Activated CD8-positive, alpha-beta memory T cell treated with anti-CD3 and anti-CD28 coated beads for 1 hour (primary cell): ENCODE measurements around the gene COL23A1.

Experiments
- DNase-seq, 2 donors: peaks; one replicate each; pipeline ENCODE4 v3.0.0-alpha.2; 2020; ENCODE audit warnings: low read depth in 1 of 2; ENCODE audit errors: extremely low read depth in 1 of 2

The COL23A1 gene

DNA sequence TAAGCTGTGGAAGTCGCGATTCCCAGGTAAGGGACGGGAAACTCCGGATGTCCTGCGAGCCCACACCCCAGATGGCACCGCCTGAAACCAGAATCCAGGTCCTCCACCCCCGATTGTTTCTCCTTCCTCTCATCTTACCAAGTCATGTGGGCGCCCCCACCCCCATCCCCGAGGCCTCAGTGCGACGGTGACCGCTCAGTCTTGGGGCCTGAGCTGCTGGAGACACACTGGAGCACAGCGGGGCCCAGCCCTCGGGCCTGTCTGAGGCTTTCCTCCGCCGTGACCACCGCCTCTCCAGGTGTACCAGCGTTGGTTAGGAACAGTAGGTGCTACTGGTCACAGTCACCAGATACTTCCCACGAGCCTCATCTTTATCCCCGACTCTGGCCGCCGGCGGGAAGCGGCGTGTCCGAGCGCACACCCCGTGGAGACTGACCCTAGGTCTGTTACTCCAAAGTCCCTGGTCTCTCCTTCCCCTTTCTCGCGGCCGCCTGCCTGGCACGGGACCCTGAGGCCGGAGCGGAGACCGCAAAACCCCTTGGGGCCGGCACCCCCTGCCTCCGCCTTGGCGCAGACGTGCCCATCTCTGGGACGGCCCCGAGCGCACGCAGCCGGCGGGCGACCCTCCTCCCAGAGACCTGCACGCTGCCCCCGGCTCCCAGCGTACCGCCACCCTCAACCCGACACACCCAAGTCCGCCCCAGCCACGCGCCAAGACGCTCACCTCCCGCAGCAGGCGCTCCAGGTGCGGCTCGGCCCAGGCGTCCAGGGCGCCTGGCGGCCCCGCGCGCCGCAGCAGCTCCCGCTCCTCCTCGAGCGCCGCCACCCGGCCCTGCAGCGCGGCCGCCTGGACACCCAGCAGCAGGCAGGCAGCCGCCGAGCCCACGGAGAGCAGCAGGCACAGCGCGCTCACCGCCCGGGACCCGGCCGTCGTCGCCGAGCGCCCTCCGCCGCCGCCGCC, 733 bp downstream of the COL23A1 start:
- no peak for DNase-seq

DNA sequence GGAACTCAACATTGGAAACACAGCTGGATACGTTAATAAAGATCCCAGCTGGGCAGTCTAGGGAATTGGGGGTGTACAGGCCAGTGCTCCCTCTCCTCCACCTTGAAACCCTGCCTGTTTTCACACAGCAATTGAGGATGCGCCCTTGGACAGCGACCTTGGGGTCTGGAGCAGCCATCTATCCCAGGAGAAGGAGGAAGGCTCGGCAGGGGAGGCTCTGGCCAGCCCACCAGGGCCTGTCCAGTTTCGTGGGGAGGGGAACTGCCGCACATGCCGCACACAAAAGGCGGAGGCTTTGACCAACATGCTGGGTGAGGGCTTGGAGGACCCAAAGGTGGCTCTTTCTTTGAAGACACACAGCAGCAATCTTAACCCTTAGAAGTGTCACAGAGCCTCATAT, 1.4 kb downstream of the COL23A1 start:
- DNase-seq, result no peak

DNA sequence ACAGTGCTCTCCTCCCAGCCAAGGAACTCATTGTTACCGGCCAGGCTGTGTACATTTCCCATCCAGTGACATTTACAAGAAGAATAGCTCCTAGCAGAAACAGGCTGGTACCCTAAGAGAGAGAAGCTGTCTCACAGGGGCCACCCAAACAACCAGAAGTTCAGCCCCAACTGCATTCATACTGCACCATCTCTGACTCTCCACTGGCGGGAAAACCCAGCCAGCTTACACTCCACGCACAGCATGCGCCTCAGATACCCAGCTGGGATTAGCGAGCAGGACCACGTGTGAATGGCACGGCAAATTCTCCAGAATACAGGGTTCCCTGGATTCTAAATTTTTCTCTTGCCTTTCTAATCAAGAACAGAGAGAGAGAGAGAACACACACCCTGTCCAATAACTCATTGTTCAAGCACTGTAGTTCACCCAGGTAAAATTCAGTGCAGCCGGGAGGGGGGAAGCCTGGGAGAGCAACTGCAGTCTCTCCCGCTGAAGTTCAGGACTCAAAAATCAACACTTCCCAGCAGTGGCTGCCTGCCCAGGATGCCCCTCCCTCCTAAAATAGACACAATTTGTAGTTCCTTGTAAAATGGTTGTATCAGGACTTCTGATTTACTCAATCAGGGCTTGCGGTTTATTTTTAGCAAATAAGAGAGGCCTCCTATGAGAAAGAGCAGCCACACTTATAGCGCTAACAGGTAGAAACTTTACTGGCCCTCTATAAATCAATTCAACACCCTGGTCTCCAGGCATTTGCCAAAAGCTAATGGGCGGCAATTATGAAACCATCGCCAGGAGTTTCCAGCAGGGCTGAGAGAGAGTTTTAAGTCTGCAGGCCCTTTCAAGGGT, 2.2 kb downstream of the COL23A1 start:
- DNase-seq, result no peak

DNA sequence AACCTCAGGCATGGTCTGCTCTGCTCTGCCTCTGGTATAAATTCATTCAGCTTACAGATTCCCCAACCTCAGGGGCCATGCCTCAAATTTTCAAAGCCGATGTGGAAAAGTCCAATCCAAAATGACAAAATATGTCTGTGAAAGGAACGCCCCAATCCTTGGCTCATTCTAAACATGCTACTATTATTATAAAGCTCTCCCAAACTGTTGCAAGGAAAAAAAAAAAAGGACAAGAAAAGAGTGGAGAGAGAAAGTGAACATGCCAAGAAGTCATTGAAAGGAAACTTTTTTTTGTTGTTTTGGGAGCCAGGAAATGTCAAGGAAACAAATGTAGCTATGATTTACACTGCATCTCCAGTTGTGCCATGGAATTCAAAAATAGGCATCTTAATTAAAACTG, 3.8 kb downstream of the COL23A1 start:
- no peak for DNase-seq

DNA sequence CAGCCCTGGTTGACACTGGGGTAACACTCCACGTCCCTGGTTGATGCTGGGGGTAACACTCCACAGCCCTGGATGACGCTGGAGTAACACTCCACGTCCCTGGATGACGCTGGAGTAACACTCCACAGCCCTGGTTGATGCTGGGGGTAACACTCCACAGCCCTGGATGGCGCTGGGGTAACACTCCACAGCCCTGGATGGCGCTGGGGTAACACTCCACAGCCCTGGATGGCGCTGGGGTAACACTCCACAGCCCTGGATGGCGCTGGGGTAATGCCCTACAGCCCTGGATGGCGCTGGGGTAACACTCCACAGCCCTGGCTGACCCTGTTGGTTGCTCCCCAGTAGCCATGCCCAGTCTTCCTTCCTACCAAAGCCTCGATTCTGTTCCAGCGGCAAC, 4.8 kb downstream of the COL23A1 start:
- DNase-seq, result peak in 1 of 2 donors; percentile 39

DNA sequence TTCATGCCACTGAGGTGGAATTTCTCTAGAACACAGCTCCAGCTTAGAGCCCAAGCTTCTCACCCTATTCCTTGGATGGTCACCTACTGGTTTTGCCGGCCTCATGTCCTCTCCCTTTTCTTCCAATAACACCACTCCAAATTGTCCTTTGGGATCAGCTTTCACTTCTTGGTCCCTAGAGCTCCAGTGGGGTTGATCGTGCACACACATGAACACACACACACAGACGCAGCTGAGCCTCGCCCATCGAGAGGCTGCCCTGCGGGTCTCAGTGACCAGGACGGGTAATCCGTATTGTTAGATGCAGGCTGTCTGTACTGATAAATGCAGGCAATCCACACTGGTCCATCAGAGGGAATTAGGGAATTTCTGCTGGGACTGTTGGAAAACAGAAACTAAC, 6.9 kb downstream of the COL23A1 start:
- DNase-seq, result no peak

DNA sequence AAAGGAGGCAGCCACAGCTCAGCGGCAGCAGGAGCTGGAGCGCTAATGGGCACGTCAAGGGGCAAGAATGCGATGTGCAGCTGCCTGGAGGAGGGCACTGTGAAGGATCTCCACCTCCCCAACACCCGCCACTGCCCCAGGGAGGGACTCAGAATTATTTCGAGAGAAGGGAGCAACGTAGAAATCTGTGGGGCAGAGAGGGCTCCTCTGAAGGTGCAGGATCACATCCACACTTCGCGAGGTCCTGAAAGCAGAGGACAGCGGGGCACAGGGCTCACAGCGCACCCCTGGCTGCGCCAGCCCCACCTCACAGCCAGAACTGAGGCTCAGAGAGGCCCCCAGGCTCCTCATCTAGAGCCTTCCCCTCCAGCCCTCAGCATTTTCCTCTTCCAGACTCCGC, 7.9 kb downstream of the COL23A1 start:
- no peak for DNase-seq

DNA sequence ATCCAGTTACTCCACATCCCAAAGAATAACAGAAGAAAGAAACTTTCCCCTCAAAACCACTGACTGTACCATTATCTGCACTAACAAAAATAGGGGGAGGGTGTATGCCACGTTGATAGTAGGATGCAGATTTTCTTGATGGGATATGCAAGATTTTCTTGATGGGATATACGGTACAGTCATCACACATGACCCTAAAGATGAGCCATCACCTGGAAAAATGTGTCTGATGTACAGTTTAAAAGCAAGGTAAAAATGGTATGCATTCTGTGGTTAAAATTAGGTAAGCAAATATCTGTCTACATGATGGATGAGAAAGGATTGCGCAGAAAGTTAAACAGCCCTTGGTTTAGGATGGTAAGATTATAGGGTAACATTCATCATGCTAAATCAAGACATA, 8.6 kb downstream of the COL23A1 start:
- DNase-seq, result no peak

DNA sequence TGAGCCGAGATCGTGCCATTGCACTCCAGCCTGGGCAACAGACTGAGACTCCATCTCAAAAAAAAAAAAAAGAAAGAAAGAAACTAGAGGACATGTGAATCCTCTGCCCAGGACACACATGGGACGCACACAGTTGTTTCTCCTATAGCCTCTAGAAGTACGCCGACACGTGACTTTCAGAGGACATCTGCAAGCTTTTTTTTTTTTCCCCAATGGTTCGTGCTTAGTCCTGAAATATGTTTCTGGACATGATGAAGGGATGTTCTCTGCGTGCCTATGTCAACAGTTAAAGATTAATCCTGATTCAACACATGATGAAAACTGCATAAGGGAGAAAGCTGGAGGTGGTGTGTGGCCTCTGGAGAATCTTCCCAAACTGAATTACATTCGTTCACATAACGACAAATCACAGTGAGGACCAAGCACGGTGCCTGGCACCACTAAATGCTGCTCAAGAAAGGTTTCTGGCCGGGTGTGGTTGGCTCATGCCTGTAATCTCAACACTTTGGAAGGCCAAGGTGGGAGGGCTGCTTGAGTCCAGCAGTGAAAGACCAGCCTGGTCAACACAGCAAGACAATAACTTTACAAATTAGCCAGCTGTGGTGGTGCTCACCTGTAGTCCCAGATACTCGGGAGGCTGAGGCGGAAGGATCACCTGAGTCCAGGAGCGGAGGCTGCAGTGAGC, 9.8 kb downstream of the COL23A1 start:
- DNase-seq, result no peak

DNA sequence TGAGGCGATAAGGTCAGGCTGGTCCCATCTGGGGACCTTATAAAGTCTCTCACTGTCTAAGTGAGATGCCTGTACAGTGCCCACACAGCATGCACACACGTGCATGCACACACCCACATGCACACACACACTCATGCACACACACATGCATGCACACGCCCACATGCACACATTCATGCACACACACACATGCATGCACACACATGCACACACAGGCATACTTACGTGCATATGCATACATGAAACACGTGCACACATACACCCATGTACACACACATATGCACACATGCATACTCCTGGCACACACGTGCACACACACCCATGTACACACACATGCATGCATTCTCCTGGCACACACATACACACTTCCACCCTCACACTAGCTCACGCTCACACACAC, 12.2 kb downstream of the COL23A1 start:
- DNase-seq, result no peak

DNA sequence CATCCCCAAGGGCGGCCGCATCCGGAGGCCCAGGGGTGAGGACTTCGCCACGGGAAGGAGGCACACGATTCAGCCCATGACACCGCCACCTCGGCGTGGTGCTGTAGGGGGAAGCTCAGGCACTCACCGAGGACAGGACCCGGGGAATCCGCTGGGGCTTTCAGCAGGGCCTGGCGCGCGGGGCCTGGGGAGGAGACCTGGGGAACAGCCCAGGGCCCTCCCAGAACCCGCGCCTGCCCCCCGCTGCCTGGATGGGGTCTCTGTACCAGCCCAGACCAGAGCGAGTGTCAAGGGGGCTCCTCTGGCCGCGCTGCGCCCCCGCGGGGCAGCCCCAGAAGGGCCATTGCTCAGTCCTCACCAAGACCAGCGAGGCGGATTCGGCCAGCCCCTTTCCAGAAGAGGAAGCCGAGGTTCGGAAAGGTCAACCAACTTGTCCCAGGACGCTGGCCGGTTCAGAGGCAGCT, 12.8 kb downstream of the COL23A1 start:
- no peak for DNase-seq

DNA sequence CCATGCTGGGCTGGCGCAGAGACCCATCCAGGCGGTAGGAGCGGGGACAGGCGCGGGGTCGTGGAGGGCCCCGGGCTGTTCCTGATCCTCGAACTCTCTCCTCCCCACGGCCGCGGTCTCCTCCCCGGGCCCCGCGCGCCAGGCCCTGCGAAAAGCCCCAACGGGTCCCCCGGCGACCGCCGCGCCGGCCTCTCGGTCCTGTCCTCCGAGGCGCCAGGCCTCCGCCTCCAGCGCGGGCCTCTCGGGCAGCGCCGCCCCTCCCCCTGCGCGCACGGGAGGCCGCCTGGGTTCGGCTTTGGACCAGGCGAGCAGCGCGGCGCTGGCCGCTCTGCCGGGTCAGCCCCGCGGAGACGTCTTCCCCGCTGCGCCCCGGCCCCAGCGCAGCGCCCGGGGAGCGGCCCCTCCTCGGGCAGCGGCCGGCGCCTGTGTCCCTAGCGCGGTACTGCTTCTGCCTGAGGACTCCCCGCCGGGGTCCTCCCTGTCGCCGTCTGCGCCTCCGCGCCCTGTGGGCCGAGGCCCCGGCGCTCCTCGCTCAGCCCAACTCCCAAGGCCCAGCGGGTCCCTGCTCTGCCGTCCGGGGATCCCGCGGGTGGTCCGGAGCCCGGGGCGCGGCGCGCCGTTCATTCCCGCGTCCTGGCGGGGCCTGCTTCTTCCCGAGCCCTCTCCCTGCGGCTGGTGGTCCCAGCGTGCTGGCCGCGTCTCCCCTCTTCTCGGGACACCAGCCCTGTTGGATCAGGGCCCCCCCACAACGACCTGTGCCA, 13.4 kb downstream of the COL23A1 start:
- no peak for DNase-seq

DNA sequence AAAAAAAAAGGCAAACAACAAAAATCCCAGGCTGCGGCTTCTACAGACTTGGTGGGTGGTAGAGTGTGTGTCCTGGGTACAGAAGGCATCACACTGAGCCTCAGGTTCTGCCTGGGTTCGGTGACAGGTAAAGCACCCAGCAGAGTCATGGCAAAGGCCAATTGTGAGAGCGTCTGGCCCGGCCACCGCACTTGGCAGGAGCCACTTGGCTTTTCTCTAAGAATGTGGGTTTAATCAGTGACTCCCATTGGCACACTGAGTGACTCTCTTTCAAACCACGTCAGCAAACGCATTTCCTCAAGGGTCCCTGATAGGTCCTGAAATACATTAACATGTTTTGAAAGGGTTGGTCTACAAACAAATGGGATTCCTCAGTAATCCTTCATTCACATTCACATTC, 17.0 kb downstream of the COL23A1 start:
- DNase-seq, result no peak

DNA sequence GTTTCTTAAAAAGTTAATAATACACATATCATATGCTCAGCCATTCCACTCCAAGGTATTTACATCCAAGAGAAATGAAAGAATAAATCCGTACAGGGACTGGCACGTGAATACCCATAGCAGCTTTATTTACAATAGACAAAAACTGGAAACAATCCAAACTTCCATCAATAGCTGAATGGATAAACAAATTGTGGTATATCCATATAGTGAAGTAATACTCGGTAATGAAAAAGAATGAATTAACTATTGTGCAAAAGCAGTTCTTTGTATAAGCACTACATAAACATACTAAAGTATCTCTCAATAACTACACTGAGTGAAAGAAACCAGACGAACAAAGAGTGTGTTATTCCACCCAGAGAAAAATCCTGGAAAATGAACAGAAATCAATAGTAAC, 17.6 kb downstream of the COL23A1 start:
- DNase-seq, result no peak

DNA sequence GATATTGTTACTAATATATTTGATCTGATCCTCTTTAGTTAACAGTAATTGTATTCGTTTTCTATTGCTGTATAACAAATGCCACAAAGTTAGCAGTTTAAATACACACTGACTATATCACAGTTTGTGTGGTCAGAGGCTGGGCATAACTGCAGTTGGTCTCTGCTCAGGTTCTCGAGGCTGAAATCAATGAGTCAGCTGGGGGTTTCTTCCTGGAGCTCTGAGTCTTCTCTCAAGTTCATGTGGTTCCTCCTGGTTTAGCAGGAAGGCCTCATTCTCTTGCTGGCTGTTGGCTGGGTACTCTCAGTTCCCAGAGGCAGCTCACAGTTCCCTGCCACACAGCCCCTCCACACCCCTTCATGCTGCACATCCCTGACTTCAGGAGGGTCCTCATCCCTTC, 20.7 kb downstream of the COL23A1 start:
- DNase-seq, result no peak

DNA sequence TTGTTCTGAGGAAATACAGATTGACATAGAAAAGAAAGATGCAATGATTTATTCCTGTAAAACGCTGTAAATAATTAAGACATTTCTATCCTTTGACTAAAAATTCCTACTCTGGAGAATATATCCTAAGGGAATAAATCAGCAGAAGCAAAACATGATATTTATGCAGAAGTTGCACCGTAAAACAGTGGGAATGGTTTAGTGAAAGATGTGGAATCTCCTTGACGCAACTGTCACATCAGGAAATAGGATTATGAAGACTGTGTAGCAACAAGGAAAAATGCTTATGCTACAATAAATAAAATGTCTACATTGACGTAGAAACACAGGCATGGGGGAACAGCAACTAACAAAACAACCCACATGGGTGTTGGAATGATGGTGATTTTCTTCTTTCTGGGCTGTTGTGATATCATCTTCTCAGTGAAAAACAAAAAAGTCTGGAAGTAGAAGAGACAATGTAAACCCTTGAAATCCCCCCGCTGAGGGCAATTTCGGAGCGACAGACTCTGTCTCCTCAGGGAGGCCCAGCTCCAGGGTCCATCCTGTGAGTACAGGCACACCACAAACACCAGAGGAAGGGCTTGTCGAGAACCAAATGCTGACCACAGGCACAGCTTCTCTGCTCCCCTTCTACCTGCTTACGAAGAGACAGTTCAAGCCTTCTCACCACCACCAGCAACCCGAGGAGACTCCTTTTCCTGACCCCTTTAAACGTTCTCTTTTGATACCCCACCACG, 25.2 kb downstream of the COL23A1 start:
- no peak for DNase-seq

DNA sequence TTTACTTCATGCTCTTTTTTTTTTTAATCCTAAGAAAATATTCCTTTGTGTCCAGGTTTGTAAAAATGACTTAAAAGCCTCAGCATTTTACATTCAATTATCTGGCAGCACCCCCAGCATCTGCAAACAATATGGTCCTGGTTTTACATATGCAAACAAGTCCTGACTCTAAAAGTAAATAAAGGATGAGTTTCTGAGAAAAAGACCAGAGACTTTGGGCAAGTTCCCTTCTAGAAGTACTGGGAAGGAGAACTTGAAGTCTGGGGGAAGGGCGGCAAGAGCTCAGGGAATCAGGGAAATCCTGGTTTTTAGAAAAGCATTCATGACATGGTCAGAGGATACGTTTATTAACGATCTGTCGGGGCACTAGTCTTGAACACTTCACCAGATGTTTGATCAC, 25.8 kb downstream of the COL23A1 start:
- DNase-seq, result no peak

DNA sequence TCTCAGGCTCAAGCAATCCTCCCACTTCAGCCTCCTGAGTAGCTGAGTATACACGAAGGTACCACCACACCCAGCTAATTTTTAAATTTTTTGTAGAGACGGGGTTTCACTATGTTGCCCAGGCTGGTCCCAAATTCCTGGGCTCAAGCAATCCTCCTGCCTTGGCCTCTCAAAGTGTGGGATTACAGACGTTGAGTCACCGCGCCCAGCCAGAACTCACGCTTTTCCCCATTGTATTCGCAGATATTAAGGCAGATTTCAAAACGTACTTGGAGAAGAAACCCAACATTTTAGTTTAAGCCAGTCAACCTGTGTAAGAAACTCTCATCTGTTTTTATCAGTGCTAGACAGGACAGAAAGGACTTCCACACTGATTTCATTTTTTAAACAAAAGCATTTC, 26.6 kb downstream of the COL23A1 start:
- DNase-seq, result no peak

DNA sequence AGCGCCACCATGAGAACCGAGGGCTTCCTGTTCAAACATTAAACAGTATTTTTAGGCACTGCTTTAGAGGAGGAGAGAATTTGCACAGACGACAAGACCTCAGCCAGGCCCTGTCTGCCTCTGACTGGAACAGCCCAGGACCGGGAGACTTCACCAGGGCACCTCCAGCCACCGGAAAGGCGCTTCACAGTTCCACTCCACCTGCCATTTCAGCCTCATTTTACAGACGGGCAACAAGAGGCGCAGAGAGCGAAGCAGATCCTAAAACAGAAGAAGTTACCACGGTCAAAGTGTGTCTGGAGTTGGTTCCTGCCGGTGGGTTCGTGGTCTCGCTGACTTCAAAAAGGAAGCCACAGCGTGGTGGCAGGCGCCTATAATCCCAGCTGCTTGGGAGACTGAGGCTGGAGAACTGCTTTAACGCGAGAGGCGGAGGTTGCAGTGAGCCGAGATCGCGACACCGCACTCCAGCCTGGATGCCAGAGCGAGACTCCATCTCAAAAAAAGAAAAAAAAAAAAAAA, 28.4 kb downstream of the COL23A1 start:
- DNase-seq, result no peak

DNA sequence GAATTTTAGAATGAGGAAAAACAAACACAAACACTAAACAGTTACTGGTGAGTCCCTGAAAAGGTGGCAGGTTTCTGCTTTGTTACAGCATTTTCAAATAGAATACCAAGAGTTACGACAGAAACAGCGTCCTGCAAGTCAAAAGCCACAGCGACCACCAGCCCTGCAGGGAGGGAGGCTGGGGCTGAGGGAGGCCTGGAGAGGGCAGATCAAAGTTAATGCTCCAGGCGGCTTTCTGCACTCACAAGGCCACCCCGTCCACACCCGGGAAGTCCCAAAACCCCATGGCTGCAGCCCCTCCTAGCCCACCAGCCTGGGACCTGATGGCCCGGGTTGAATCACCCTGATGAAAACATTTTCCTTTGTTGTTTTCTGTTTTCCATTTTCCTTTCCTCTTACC, 29.3 kb downstream of the COL23A1 start:
- no peak for DNase-seq
